Endothelial cell (in vitro differentiated cells): ENCODE results near the gene KCNIP1. TPM values are rescaled to one million over a fixed set of nuclear protein-coding genes. Genes with fewer than 3 reads are reported as not detected.

Experiments used
- DNase-seq: peaks from one replicate; pipeline ENCODE4 v3.0.0; 2021; ENCODE audit warnings: low spot score
- H3K27ac Mint-ChIP-seq: one replicate; pipeline ENCODE4 v1.8.0; 2021; ENCODE audit warnings: mixed read lengths, inconsistent platforms; ENCODE audit not compliant: unreplicated experiment
- H3K27me3 Mint-ChIP-seq: one replicate; pipeline ENCODE4 v1.8.0; 2021; ENCODE audit warnings: mild to moderate bottlenecking, moderate library complexity, mixed read lengths, inconsistent platforms; ENCODE audit not compliant: unreplicated experiment
- H3K36me3 Mint-ChIP-seq: one replicate; pipeline ENCODE4 v1.8.0; 2021; ENCODE audit warnings: mild to moderate bottlenecking, low read depth, mixed read lengths, inconsistent platforms; ENCODE audit not compliant: unreplicated experiment
- H3K4me1 Mint-ChIP-seq: one replicate; pipeline ENCODE4 v1.8.0; 2021; ENCODE audit warnings: mild to moderate bottlenecking, mixed read lengths, inconsistent platforms; ENCODE audit not compliant: unreplicated experiment
- H3K4me3 Mint-ChIP-seq: one replicate; pipeline ENCODE4 v1.8.0; 2021; ENCODE audit warnings: mild to moderate bottlenecking, mixed read lengths, inconsistent platforms; ENCODE audit not compliant: unreplicated experiment
- H3K9me3 Mint-ChIP-seq: one replicate; pipeline ENCODE4 v1.8.0; 2021; ENCODE audit warnings: mixed read lengths, inconsistent platforms; ENCODE audit not compliant: unreplicated experiment
- CTCF ChIP-seq: fragments of 200-600 bp; sonication (generic); IDR thresholded peaks from one replicate; pipeline ENCODE4 v1.5.0; 2021; ENCODE audit warnings: antibody characterized with exemption; ENCODE audit not compliant: unreplicated experiment
- total RNA-seq: library from RNA; stranded (reverse); fragmentation: NEBNext Ultra II Directional; extraction: Animal tissue kit (Norgen Biotek cat#: 25700); gene quantifications from one replicate; pipeline ENCODE4 v1.2.1, GENCODE V29; 2021; ENCODE audit not compliant: unreplicated experiment

KCNIP1 gene
- total RNA-seq, 1 donor from 2014 or later: 6.1 TPM

GRCh38 chr5:170630711-170631141, 126.9 kb downstream of the KCNIP1 start:
- Mint-ChIP-seq H3K36me3 (no peaks in the 10 kb centered on the region), H3K9me3 (no peaks in the 10 kb centered on the region), H3K4me1 (peaks cover 26% of the 10 kb centered on the region), H3K27me3 (peaks cover 11% of the 10 kb centered on the region), H3K4me3 (no peak overlapping the region), H3K27ac (no peak overlapping the region)
- DNase-seq: no peak
- no peak for TF ChIP-seq CTCF

DNA sequence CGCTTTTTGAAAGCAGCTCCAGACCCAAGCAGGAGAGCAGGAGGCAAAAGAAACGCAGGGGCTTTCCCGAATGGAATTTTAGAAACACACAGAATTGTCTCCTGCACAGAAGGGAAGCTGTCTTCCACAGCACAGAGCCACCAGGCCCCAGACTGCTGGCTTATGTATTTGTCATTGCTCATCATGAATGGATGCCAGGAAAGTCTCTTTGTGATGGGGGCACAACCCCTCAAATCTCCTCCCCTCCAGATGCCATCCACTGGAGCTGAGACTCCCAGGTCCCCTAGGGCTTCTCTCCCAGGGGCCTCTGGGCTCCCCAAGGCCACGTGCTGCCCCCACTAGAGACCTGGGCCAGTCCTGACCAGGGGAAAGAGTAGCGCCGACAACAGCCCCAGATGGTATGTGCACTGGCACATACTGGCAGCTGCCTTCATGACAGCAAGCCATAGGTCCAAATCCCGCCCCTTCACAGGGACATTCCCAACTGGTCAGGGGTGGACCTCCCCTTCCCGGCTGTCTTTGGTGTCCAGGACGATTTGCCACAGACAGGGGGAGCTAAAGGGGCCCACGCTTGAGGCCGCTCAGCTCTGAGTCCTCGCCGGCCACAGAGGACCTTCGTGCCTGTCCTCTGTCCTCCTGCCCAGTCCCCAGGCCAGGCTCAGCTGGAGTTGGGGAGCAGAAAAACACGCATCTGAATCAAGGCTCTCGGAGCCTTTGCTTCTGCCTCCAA, 127.8 kb downstream of the KCNIP1 start:
- TF ChIP-seq CTCF: peak; percentile 42
- peak; percentile 68 for DNase-seq
- Mint-ChIP-seq H3K4me1 (peaks cover 31% of the 10 kb centered on the region), H3K4me3 (no peak overlapping the region), H3K36me3 (no peaks in the 10 kb centered on the region), H3K27me3 (peaks cover 11% of the 10 kb centered on the region), H3K9me3 (no peaks in the 10 kb centered on the region), H3K27ac (peak overlapping the region; percentile 34)

DNA sequence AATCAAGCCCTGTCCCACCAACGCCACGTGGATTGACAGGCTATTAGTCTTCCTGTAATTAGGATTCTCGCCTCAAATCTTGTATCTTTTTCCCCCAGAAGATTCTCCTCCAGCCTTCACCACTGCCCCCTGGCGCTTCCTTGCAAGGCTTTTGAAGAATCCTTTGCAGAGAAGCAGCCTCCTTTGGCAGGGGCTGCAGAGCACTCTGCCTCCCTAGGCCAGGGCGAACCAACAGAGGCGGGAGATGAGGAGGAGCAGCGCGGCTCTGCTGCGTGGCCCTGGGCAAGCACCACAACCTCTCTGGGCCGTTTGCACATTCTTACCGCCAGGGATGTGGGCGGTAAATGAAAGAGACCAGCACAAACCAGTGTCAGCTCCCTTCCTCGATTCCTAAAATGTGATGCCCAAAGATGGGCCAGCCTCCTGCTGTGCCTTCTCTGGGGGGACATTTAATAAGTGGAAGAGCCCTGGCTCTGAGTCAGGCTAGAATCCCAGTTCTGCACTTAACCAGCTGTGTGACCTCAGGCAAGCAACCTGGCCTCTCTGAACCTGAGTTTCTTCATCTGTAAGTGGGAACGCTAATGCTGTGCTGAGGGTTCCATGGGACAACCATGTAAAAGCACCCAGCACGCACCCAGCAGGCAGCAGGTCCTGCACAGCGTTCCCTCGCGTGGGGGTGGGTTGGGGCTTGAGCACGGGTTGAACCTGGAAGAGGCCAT, 128.6 kb downstream of the KCNIP1 start:
- peak overlapping the region; percentile 88 for H3K27ac Mint-ChIP-seq
- H3K4me1 Mint-ChIP-seq: peaks cover 31% of the 10 kb centered on the region
- H3K9me3 Mint-ChIP-seq: no peaks in the 10 kb centered on the region
- H3K4me3 Mint-ChIP-seq: no peak overlapping the region
- no peak for TF ChIP-seq CTCF
- DNase-seq: peak; percentile 40
- H3K36me3 Mint-ChIP-seq: no peaks in the 10 kb centered on the region
- H3K27me3 Mint-ChIP-seq: peaks cover 11% of the 10 kb centered on the region

DNA sequence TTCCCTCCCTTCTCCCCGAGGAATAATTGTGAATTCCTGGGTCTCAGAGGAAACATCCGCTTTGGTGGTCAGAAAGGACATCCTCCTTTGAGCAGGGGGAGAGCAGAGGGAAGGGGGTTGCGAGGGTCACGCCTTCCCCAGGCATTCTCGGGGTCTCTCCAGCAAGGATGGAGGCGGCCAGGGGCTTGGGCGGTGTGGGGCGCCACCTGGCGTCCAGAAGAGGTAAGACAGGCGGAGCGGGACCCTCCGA, 129.1 kb downstream of the KCNIP1 start:
- peak; percentile 97 for TF ChIP-seq CTCF
- peak overlapping the region; percentile 88 for H3K27ac Mint-ChIP-seq
- H3K9me3 Mint-ChIP-seq: no peaks in the 10 kb centered on the region
- peak overlapping the region; percentile 88 for H3K4me3 Mint-ChIP-seq
- peaks cover 13% of the 10 kb centered on the region for H3K27me3 Mint-ChIP-seq
- H3K36me3 Mint-ChIP-seq: no peaks in the 10 kb centered on the region
- DNase-seq: peak; percentile 90
- peaks cover 31% of the 10 kb centered on the region for H3K4me1 Mint-ChIP-seq
